HepG2 (cell line): ENCODE results near the gene STBD1. TPM values are rescaled to one million over a fixed set of nuclear protein-coding genes. Genes with fewer than 3 reads are reported as not detected.

Experiments
- ATAC-seq: fragments of 200-7000 bp; cut with Tn5 transposase; 3 replicates; pipeline ENCODE4 v1.9.1; 2020; ENCODE audit warnings: mild to moderate bottlenecking, moderate library complexity
- BruUV-seq: library from RNA; stranded (reverse); fragments of 400-500 nt; replicated peaks from 2 replicates; lab custom pipeline; 2021; lab: Mats Ljungman, UMichigan
- CTCF ChIA-PET: fragments of 300-600 bp; formaldehyde crosslinking; extraction: SDS; loops from one replicate; lab custom pipeline; 2021; ENCODE audit warnings: low total read pairs, inconsistent platforms, low intra/inter-chr PET ratio; lab: Yijun Ruan, JAX
- POLR2A ChIA-PET: fragments of 350-600 bp; sonication (Branson Sonifier 250); formaldehyde crosslinking; loops from one replicate; lab custom pipeline; 2020; ENCODE audit warnings: antibody characterized with exemption, inconsistent platforms; lab: Yijun Ruan, JAX
- DNase-seq: peaks from one replicate; pipeline ENCODE4 v3.0.0-alpha.2; 2015; ENCODE audit warnings: low spot score
- FAIRE-seq: peaks from 3 replicates; lab custom pipeline; 2011; peaks lifted over from hg19 to GRCh38; lab: Jason Lieb, UNC
- H2AFZ ChIP-seq: one replicate; pipeline ENCODE4 v1.6.1; 2011; ENCODE audit warnings: low read length, inconsistent platforms
- H3K27ac ChIP-seq: fragments of 300-600 bp; 3 replicates; pipeline ENCODE4 v1.8.0; 2011; ENCODE audit warnings: mixed run types, mild to moderate bottlenecking, mixed read lengths, low read length, inconsistent platforms; ENCODE audit not compliant: insufficient read depth; ENCODE audit errors: extremely low read length
- H3K27me3 ChIP-seq, 2 experiments: fragments of 200-600 bp in 1 of 2; 2 replicates in 1 of 2; 3 replicates in 1 of 2; pipeline versions ENCODE4 v1.6.0 to v1.8.0; 2011; ENCODE audit warnings: low read length in 2 of 2, mild to moderate bottlenecking in 2 of 2, moderate library complexity in 2 of 2, inconsistent platforms in 1 of 2; ENCODE audit not compliant: insufficient read depth in 2 of 2, control insufficient read depth in 1 of 2
- H3K36me3 ChIP-seq, 2 experiments: fragments of 200-600 bp in 1 of 2; replicated peaks in 1 of 2; 2 replicates in 1 of 2; 3 replicates in 1 of 2; pipeline versions ENCODE4 v1.5.1 to v1.8.0; 2011; ENCODE audit warnings: low read length in 2 of 2, inconsistent platforms in 1 of 2; ENCODE audit not compliant: insufficient read depth in 2 of 2, control insufficient read depth in 1 of 2
- H3K4me1 ChIP-seq: 2 replicates; pipeline ENCODE4 v1.5.1; 2012; ENCODE audit warnings: low read length, inconsistent platforms; ENCODE audit not compliant: insufficient read depth
- H3K4me2 ChIP-seq: 2 replicates; pipeline ENCODE4 v1.6.0; 2011; ENCODE audit warnings: low read depth, low read length, inconsistent platforms
- H3K4me3 ChIP-seq, 3 experiments: fragments of 200-600 bp in 1 of 3; sonication (generic), shearing (Covaris generic) in 1 of 3; replicated peaks in 1 of 3; 2 replicates each; pipeline ENCODE4 v1.5.1; 2011 to 2016; ENCODE audit warnings: low read length in 3 of 3, inconsistent platforms in 2 of 3, low read depth in 2 of 3, mild to moderate bottlenecking in 2 of 3, control low read depth in 1 of 3, mixed read lengths in 1 of 3; ENCODE audit not compliant: insufficient read depth in 1 of 3
- H3K79me2 ChIP-seq: one replicate; pipeline ENCODE4 v1.6.1; 2011; ENCODE audit warnings: low read length, inconsistent platforms; ENCODE audit not compliant: insufficient read depth
- H3K9ac ChIP-seq: 2 replicates; pipeline ENCODE4 v1.6.0; 2011; ENCODE audit warnings: mild to moderate bottlenecking, low read depth, low read length, inconsistent platforms; ENCODE audit not compliant: insufficient read depth
- H3K9me3 ChIP-seq: 2 replicates; pipeline ENCODE4 v1.5.1; 2012; ENCODE audit warnings: mild to moderate bottlenecking, low read length
- H4K20me1 ChIP-seq: 2 replicates; pipeline ENCODE4 v1.6.0; 2011; ENCODE audit warnings: inconsistent platforms, mild to moderate bottlenecking, low read length, moderate library complexity; ENCODE audit not compliant: insufficient read depth
- ATF3 ChIP-seq: sonication (generic); formaldehyde crosslinking; IDR thresholded peaks from 2 replicates; pipeline ENCODE4 v1.4.0; 2020; ENCODE audit warnings: missing genetic modification reagents
- HOMEZ ChIP-seq: IDR thresholded peaks from 2 replicates; pipeline ENCODE4 v1.6.1; 2016; ENCODE audit warnings: low read depth
- PAX8 ChIP-seq: sonication (generic); formaldehyde crosslinking; IDR thresholded peaks from 2 replicates; pipeline ENCODE4 v1.8.0; 2022; ENCODE audit warnings: mild to moderate bottlenecking, missing genetic modification reagents, borderline replicate concordance
- RFXANK ChIP-seq: IDR thresholded peaks from 2 replicates; pipeline ENCODE4 v1.6.1; 2016
- SETDB1 ChIP-seq: sonication (generic); formaldehyde crosslinking; IDR thresholded peaks from 2 replicates; pipeline ENCODE4 v1.5.1; 2020; ENCODE audit warnings: missing genetic modification reagents, mild to moderate bottlenecking, borderline replicate concordance
- SMYD3 ChIP-seq: sonication (generic); formaldehyde crosslinking; IDR thresholded peaks from 2 replicates; pipeline ENCODE4 v1.8.1; 2023; ENCODE audit warnings: mild to moderate bottlenecking, missing genetic modification reagents
- TCF7L2 ChIP-seq: IDR thresholded peaks from 2 replicates; pipeline ENCODE4 v1.6.1; 2011; ENCODE audit warnings: mild to moderate bottlenecking, low read depth, low read length, moderate library complexity
- TERF1 ChIP-seq: sonication (generic); formaldehyde crosslinking; IDR thresholded peaks from 2 replicates; pipeline ENCODE4 v1.8.0; 2022; ENCODE audit warnings: mild to moderate bottlenecking, missing genetic modification reagents, moderate library complexity
- ZBTB42 ChIP-seq: sonication (generic); formaldehyde crosslinking; IDR thresholded peaks from 2 replicates; pipeline ENCODE4 v1.5.0; 2020; ENCODE audit warnings: mild to moderate bottlenecking, missing genetic modification reagents
- WGBS: methylation state at CpG from one replicate; pipeline ENCODE4 v1.1.6; 2017; ENCODE audit warnings: low lambda C conversion rate; 5-methylcytosine and 5-hydroxymethylcytosine counted together
- in situ Hi-C: cut with HindIII; loops from 2 replicates; pipeline ENCODE4 v1.10.0; 2017; ENCODE audit warnings: low pct_unique_long_range_greater_than_20kb; ENCODE audit not compliant: extremely low pct_ligation_motif_present
- intact Hi-C: fragments of 100-400 bp; cut with micrococcal nuclease; formaldehyde crosslinking; loops from one replicate; pipeline ENCODE4 v1.10.0; 2022; ENCODE audit not compliant: unreplicated experiment
- polyA plus RNA-seq, 8 experiments: library from polyadenylated mRNA; depleted of rRNA in 3 of 8; stranded (reverse) in 7 of 8; unstranded in 1 of 8; fragments of >200 nt; fragmentation: Illumina TruSeq in 4 of 8; extraction: Trizol in 4 of 8; gene quantifications; 2 replicates each; pipeline versions ENCODE4 v1.2.1 to v1.2.3, GENCODE V29; 2011 to 2016; ENCODE audit warnings: low read depth in 4 of 8, missing spikeins in 1 of 8, mixed read lengths in 1 of 8; ENCODE audit not compliant: insufficient read depth in 1 of 8
- total RNA-seq, 5 experiments: library from RNA; depleted of rRNA; stranded (reverse); fragments of >200 nt; fragmentation: Illumina TruSeq; extraction: Trizol; gene quantifications; 2 replicates each; pipeline ENCODE4 v1.2.3, GENCODE V29; 2016; ENCODE audit warnings: low read depth in 1 of 5

STBD1 gene
- total and polyA plus RNA-seq, 2 of the 13 experiments (the other 11 are each of a cell fraction or from before 2014, with no cell fraction given) = 2.8 to 4.3 TPM

- intact Hi-C loops = no loop called here
- no peak overlapping the region for H3K4me2 ChIP-seq
- no peak for DNase-seq
- POLR2A ChIA-PET = no interaction called here
- no peaks in the 10 kb centered on the region for H3K27me3 ChIP-seq
- no peaks in the 10 kb centered on the region for H3K79me2 ChIP-seq
- 92% methylated on average over 4 of the region's 4 CpGs for WGBS
- no peaks in the 10 kb centered on the region for H3K9me3 ChIP-seq
- no peak overlapping the region for H3K9ac ChIP-seq
- in situ Hi-C loops = no loop called here
- no peak overlapping the region for H3K4me3 ChIP-seq
- H3K36me3 ChIP-seq = no peaks in the 10 kb centered on the region
- no peak overlapping the region for H3K27ac ChIP-seq
- BruUV-seq = no TSS peak
- FAIRE-seq = no peak
- no peaks in the 10 kb centered on the region for H4K20me1 ChIP-seq
- no peak for ATAC-seq
- CTCF ChIA-PET = no interaction called here
- peaks cover 51% of the 10 kb centered on the region for H3K4me1 ChIP-seq
- H2AFZ ChIP-seq = no peak overlapping the region
- TF ChIP-seq RFXANK (CRISPR knock-in tag) = no peak
- no peak for TF ChIP-seq TCF7L2
- no peak for TF ChIP-seq PAX8 (CRISPR knock-in tag)
- TF ChIP-seq TERF1 (CRISPR knock-in tag) = no peak
- no peak for TF ChIP-seq ATF3 (CRISPR knock-in tag)
- no peak for TF ChIP-seq HOMEZ (CRISPR knock-in tag)
- no peak for TF ChIP-seq SETDB1
- no peak for TF ChIP-seq ZBTB42
- TF ChIP-seq SMYD3 = no peak
- TF ChIP-seq, all 625 proteins: peak for 0
Observed at GRCh38 chr4:76279462-76279861, 27.1 kb upstream of the STBD1 start.
